ENCODE results near the gene PPP4C.

PPP4C gene

DNA sequence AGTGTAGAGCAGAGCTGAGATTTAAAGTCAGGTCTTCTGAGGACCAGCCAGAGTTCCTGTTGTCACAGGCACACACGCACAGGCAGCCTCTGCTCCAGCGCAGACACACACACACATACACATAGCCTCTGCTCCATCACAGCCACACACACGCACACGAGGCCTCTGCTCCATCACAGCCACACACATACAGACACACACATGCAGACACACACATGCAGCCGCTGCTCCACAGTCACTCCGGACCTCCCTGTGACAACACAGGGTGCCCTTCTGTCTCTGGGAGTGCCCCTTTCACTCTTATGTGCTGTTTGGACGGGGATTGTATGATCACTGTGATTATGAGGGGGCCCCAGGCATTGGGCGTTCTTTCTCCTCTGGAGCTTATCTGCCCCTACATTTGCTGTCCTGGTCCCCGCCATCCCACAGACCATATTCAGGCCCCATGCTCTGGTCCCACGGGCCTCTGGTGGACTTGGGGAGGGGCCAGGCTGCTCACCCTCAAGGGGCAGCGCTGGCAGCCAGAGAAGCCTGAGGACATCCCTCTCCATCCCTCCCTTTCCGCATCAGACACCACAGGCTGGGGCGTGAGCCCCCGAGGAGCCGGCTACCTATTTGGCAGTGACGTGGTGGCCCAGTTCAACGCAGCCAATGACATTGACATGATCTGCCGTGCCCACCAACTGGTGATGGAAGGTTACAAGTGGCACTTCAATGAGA lies 8.5 kb downstream of the PPP4C start:
- H3K27ac ChIP-seq (ENCODE audit: low read depth, low read length), result no peak overlapping the region
- TF ChIP-seq EZH2phosphoT487 (IDR thresholded peaks at IDR 0.05; ENCODE audit: borderline replicate concordance, low read length) (no peak), CTCF (IDR thresholded peaks at IDR 0.05; ENCODE audit: low read depth, low read length, poor library complexity, severe bottlenecking) (no peak)

DNA sequence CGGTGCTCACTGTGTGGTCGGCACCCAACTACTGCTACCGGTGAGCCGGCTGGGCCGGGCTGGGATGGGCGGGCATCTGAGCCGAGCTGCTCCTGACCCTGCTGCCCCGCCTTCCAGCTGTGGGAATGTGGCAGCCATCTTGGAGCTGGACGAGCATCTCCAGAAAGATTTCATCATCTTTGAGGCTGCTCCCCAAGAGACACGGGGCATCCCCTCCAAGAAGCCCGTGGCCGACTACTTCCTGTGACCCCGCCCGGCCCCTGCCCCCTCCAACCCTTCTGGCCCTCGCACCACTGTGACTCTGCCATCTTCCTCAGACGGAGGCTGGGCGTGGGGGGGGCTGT lies 9.0 kb downstream of the PPP4C start:
- H3K27ac ChIP-seq (ENCODE audit: low read depth, low read length), result no peak overlapping the region

More for the DNA sequence above, 8.5 kb downstream of the PPP4C start:
- Histone ChIP-seq H4K20me1 (ENCODE audit: control insufficient read depth, insufficient read depth, low read depth, low read length) (no peaks in the 10 kb centered on the region), H3K9me2 (replicated peaks; ENCODE audit: control insufficient read depth, low read length) (no peaks in the 10 kb centered on the region), H3K27me3 (ENCODE audit: control insufficient read depth, low read length) (no peaks in the 10 kb centered on the region), H3K9me3 (ENCODE audit: control insufficient read depth, insufficient read depth, low read length) (no peaks in the 10 kb centered on the region), H3K4me3 (ENCODE audit: low read length) (no peak overlapping the region), H3K79me2 (ENCODE audit: control insufficient read depth, low read length) (peaks cover 19% of the 10 kb centered on the region), H3F3A (ENCODE audit: control insufficient read depth, insufficient read depth) (0 out of 2 replicates have a peak, but pooled peaks cover under 1% of the 10 kb centered on the region), H3K4me2 (ENCODE audit: low read length) (no peak overlapping the region), H3K4me1 (ENCODE audit: control insufficient read depth, low read length) (no peaks in the 10 kb centered on the region), H3K36me3 (ENCODE audit: control insufficient read depth, low read length) (peaks cover 56% of the 10 kb centered on the region)

GRCh38 chr16:30085247-30085646 lies 9.5 kb downstream of the PPP4C start:
- Histone ChIP-seq H3K4me3 (ENCODE audit: low read length) (no peak overlapping the region), H3K27ac (ENCODE audit: low read depth, low read length) (no peak overlapping the region), H4K20me1 (ENCODE audit: control insufficient read depth, insufficient read depth, low read depth, low read length) (no peaks in the 10 kb centered on the region), H3K9me2 (replicated peaks; ENCODE audit: control insufficient read depth, low read length) (no peaks in the 10 kb centered on the region), H3K27me3 (ENCODE audit: control insufficient read depth, low read length) (no peaks in the 10 kb centered on the region), H3K79me2 (ENCODE audit: control insufficient read depth, low read length) (peaks cover 9% of the 10 kb centered on the region), H3F3A (ENCODE audit: control insufficient read depth, insufficient read depth) (0 out of 2 replicates have a peak, but pooled peaks cover 5% of the 10 kb centered on the region), H3K4me1 (ENCODE audit: control insufficient read depth, low read length) (peaks cover 6% of the 10 kb centered on the region), H3K4me2 (ENCODE audit: low read length) (no peak overlapping the region), H3K36me3 (ENCODE audit: control insufficient read depth, low read length) (peaks cover 46% of the 10 kb centered on the region), H3K9me3 (ENCODE audit: control insufficient read depth, insufficient read depth, low read length) (no peaks in the 10 kb centered on the region)
- TF ChIP-seq EZH2phosphoT487 (IDR thresholded peaks at IDR 0.05; ENCODE audit: borderline replicate concordance, low read length), result no peak
- TF ChIP-seq CTCF (IDR thresholded peaks at IDR 0.05; ENCODE audit: low read depth, low read length, poor library complexity, severe bottlenecking), result no peak

More for the DNA sequence above, 9.0 kb downstream of the PPP4C start:
- H3K4me2 ChIP-seq (ENCODE audit: low read length), result no peak overlapping the region
- H3K4me1 ChIP-seq (ENCODE audit: control insufficient read depth, low read length), result peaks cover 2% of the 10 kb centered on the region
- no peaks in the 10 kb centered on the region for H3K27me3 ChIP-seq (ENCODE audit: control insufficient read depth, low read length)
- no peak overlapping the region for H3K4me3 ChIP-seq (ENCODE audit: low read length)
- H4K20me1 ChIP-seq (ENCODE audit: control insufficient read depth, insufficient read depth, low read depth, low read length), result no peaks in the 10 kb centered on the region
- H3K9me2 ChIP-seq (replicated peaks; ENCODE audit: control insufficient read depth, low read length), result no peaks in the 10 kb centered on the region
- TF ChIP-seq EZH2phosphoT487 (IDR thresholded peaks at IDR 0.05; ENCODE audit: borderline replicate concordance, low read length) (no peak), CTCF (IDR thresholded peaks at IDR 0.05; ENCODE audit: low read depth, low read length, poor library complexity, severe bottlenecking) (no peak)
- H3F3A ChIP-seq (ENCODE audit: control insufficient read depth, insufficient read depth), result 0 out of 2 replicates have a peak, but pooled peaks cover 3% of the 10 kb centered on the region
- no peaks in the 10 kb centered on the region for H3K9me3 ChIP-seq (ENCODE audit: control insufficient read depth, insufficient read depth, low read length)
- peaks cover 14% of the 10 kb centered on the region for H3K79me2 ChIP-seq (ENCODE audit: control insufficient read depth, low read length)
- peaks cover 51% of the 10 kb centered on the region for H3K36me3 ChIP-seq (ENCODE audit: control insufficient read depth, low read length)

Measured in DOHH2 (cell line).